ENCODE measurements around the gene TRPM1. TPM values are rescaled to one million over a fixed set of nuclear protein-coding genes. Genes with fewer than 3 reads are reported as not detected.

Gene TRPM1
- total RNA-seq, 2 donors from 2014 or later, result not detected

DNA sequence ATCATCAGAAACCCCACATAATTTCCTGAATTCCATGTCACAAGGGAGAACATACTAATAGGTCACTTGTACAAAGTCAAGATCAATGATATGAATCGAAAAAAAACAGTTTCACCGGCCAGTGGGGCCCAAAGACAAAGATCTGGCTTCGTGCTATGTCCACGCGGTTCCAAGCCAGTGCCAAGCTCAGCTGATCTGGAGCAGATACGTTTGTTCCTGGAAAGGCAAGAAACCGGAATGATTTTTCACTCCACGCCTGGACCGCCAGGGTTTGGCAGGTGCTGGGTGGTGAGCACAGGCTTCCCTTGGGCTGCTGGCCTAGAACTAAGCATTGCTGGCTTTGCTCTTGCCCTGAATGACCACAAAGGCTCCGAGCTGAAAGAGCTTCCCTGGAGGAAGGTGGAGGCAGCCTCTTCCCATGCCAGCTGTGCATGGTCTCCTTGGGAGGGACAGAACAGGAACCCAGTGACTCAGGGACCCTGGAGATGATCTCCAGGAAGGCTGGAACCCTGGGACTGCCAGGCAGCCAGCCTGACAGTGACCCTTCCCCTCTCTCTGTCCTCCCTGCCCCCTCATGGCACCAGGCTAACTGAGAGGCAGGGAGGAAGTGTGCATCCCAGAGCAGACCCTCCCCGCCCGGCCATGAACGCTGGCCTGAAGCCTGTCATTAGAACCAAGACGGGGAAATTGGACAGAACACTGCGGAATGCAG lies 40.9 kb downstream of the TRPM1 start:
- Histone ChIP-seq H3K9me3 (no peaks in the 10 kb centered on the region), H3K4me3 (no peak overlapping the region), H3K27ac (no peak overlapping the region), H3K36me3 (no peaks in the 10 kb centered on the region), H3K27me3 (replicated peaks; ENCODE audit: insufficient read depth) (no peaks in the 10 kb centered on the region), H3K4me1 (ENCODE audit: control insufficient read depth in 1 of 2, low read depth in 2 of 2) (no peaks in the 10 kb centered on the region)
- ATAC-seq (ENCODE audit: insufficient number of reproducible peaks, low FRiP score, low read depth) (no peak), DNase-seq (ENCODE audit: low spot score) (no peak)
- no peak for TF ChIP-seq CTCF (IDR thresholded peaks at IDR 0.05)

DNA sequence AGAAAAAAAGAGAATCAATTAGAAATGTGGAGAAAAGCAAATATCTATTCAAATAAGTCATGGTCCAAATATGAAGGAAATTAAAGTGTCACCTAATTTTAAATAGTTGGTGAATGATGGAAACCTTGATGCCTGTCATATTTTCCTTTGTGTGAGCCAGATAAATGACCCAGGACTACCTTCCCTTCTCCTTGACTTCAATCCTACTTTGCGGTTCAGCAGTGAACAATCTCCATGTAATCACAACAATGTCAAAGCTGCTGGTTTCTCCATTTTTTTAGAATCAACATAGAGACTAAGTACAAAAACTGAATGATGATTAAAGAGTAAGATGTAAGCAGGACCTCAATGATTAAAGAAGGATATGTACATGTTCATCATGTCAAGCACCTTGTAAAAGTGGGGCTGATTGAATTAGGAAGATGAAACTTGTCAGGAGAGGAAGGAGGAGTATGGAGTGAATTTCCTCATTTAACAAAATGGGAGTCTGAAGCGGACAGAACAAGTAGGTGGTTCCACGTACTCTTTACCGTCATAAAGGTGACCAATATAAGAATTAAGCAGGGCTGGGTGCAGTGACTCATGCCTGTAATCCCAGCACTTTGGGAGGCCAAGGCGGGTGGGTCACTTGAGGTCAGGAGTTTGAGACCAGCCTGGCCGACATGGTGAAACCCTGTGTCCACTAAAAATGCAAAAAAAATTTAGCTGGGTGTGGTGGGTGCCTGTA lies 43.1 kb downstream of the TRPM1 start:
- no peak for TF ChIP-seq CTCF (IDR thresholded peaks at IDR 0.05)
- DNase-seq (ENCODE audit: low spot score), result no peak
- H3K27ac ChIP-seq, result no peak overlapping the region
- no peaks in the 10 kb centered on the region for H3K27me3 ChIP-seq (replicated peaks; ENCODE audit: insufficient read depth)
- no peak for ATAC-seq (ENCODE audit: insufficient number of reproducible peaks, low FRiP score, low read depth)
- no peaks in the 10 kb centered on the region for H3K9me3 ChIP-seq
- no peaks in the 10 kb centered on the region for H3K36me3 ChIP-seq
- H3K4me3 ChIP-seq, result no peak overlapping the region
- no peaks in the 10 kb centered on the region for H3K4me1 ChIP-seq (ENCODE audit: control insufficient read depth in 1 of 2, low read depth in 2 of 2)

GRCh38 chr15:31051496-31052080 lies 49.9 kb downstream of the TRPM1 start:
- no peaks in the 10 kb centered on the region for H3K9me3 ChIP-seq
- no peak overlapping the region for H3K27ac ChIP-seq
- no peaks in the 10 kb centered on the region for H3K4me1 ChIP-seq (ENCODE audit: control insufficient read depth in 1 of 2, low read depth in 2 of 2)
- no peaks in the 10 kb centered on the region for H3K36me3 ChIP-seq
- H3K4me3 ChIP-seq, result no peak overlapping the region
- DNase-seq (ENCODE audit: low spot score), result no peak
- TF ChIP-seq CTCF (IDR thresholded peaks at IDR 0.05), result no peak
- no peak for ATAC-seq (ENCODE audit: insufficient number of reproducible peaks, low FRiP score, low read depth)
- no peaks in the 10 kb centered on the region for H3K27me3 ChIP-seq (replicated peaks; ENCODE audit: insufficient read depth)

GRCh38 chr15:31050953-31051352 lies 50.6 kb downstream of the TRPM1 start:
- ATAC-seq (ENCODE audit: insufficient number of reproducible peaks, low FRiP score, low read depth) (no peak), DNase-seq (ENCODE audit: low spot score) (no peak)
- no peak for TF ChIP-seq CTCF (IDR thresholded peaks at IDR 0.05)

More at GRCh38 chr15:31050953-31051352, 50.6 kb downstream of the TRPM1 start:
- no peaks in the 10 kb centered on the region for H3K9me3 ChIP-seq
- no peak overlapping the region for H3K4me3 ChIP-seq
- no peaks in the 10 kb centered on the region for H3K4me1 ChIP-seq (ENCODE audit: control insufficient read depth in 1 of 2, low read depth in 2 of 2)
- H3K27ac ChIP-seq, result no peak overlapping the region
- no peaks in the 10 kb centered on the region for H3K36me3 ChIP-seq
- H3K27me3 ChIP-seq (replicated peaks; ENCODE audit: insufficient read depth), result no peaks in the 10 kb centered on the region

Measured in thoracic aorta (tissue), 2 donors.